B cell (primary cell): Measurements from ENCODE around the gene FES.
"Not testable (repeated sequence)": the region's sequence is repeated elsewhere in the genome, so short reads cannot be mapped to it uniquely, and the experiment has no call there.

Experiments
- EZH2 ChIP-seq: IDR thresholded peaks from 2 replicates; pipeline ENCODE4 v1.6.1; 2012; ENCODE audit warnings: borderline replicate concordance, low read depth, mild to moderate bottlenecking, moderate library complexity, low read length; ENCODE audit not compliant: insufficient read depth, poor library complexity, severe bottlenecking
- TF ChIP-seq, protein P1 (sequence below): fragments of 200-600 bp; IDR thresholded peaks from one replicate; pipeline ENCODE4 v1.8.0; 2022; ENCODE audit warnings: antibody characterized with exemption, mild to moderate bottlenecking

DNA sequence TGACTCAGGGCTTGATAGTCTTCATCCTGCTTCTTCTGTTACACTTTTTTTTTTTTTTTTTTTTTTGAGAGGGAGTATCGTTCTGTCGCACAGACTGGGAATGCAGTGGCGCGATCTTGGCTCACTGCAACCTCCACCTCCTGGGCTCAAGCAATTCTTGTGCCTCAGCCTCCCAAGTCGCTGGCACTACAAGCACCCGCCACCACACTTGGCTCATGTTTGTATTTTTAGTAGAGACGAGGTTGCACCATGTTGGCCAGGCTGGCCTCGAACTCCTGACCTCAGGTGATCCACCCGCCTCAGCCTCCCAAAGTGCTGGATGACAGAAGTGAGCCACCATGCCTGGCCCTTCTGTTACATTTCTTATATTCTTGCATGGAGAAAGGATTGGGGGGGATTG, 9.3 kb upstream of the FES start:
- TF ChIP-seq EZH2: not testable (repeated sequence)
- TF ChIP-seq, protein P1, sequence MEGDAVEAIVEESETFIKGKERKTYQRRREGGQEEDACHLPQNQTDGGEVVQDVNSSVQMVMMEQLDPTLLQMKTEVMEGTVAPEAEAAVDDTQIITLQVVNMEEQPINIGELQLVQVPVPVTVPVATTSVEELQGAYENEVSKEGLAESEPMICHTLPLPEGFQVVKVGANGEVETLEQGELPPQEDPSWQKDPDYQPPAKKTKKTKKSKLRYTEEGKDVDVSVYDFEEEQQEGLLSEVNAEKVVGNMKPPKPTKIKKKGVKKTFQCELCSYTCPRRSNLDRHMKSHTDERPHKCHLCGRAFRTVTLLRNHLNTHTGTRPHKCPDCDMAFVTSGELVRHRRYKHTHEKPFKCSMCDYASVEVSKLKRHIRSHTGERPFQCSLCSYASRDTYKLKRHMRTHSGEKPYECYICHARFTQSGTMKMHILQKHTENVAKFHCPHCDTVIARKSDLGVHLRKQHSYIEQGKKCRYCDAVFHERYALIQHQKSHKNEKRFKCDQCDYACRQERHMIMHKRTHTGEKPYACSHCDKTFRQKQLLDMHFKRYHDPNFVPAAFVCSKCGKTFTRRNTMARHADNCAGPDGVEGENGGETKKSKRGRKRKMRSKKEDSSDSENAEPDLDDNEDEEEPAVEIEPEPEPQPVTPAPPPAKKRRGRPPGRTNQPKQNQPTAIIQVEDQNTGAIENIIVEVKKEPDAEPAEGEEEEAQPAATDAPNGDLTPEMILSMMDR: not testable (repeated sequence)
